Glomerular visceral epithelial cell (primary cell): ENCODE results near the gene PCDHGB6.
"Not testable (repeated sequence)": the region's sequence is repeated elsewhere in the genome, so short reads cannot be mapped to it uniquely, and the experiment has no call there.

Source experiments
- DNase-seq: peaks from one replicate; pipeline ENCODE4 v3.0.0-alpha.2; 2016; ENCODE audit errors: extremely low spot score

The PCDHGB6 gene

GRCh38 chr5:141388661-141389060, 19.2 kb upstream of the PCDHGB6 start:
- no peak for DNase-seq

GRCh38 chr5:141389153-141390042, 18.4 kb upstream of the PCDHGB6 start:
- no peak for DNase-seq

GRCh38 chr5:141392429-141393198, 15.2 kb upstream of the PCDHGB6 start, which contains the start of gene PCDHGA8:
TSS of gene PCDHGA8 (plus strand) at chr5:141392633. CDS start at chr5:141392814, 181 bp downstream.
- DNase-seq, result no peak

GRCh38 chr5:141393267-141393666, 14.6 kb upstream of the PCDHGB6 start:
- no peak for DNase-seq

- not testable (repeated sequence) for DNase-seq
These were observed 13.2 kb upstream of the PCDHGB6 start for GRCh38 chr5:141394401-141395187.

GRCh38 chr5:141397756-141398551, 9.9 kb upstream of the PCDHGB6 start, which contains the start of gene PCDHGB5:
TSS of gene PCDHGB5 (plus strand) at chr5:141397947. CDS start at chr5:141398128, 181 bp downstream.
- peak; percentile 61 for DNase-seq

GRCh38 chr5:141398608-141399007, 9.2 kb upstream of the PCDHGB6 start:
- no peak for DNase-seq

- DNase-seq, result no peak
These were observed 8.1 kb upstream of the PCDHGB6 start for GRCh38 chr5:141399555-141400258.

GRCh38 chr5:141402553-141403243, 5.1 kb upstream of the PCDHGB6 start, which contains the start of gene PCDHGA9:
TSS of gene PCDHGA9 (plus strand) at chr5:141402778. CDS start at chr5:141402953, 175 bp downstream.
- peak; percentile 23 for DNase-seq

- no peak for DNase-seq
These were observed 4.4 kb upstream of the PCDHGB6 start for GRCh38 chr5:141403387-141403786.

- no peak for DNase-seq
These were observed 1.9 kb downstream of the PCDHGB6 start for GRCh38 chr5:141409598-141410306.

- no peak for DNase-seq
These were observed 3.8 kb downstream of the PCDHGB6 start for GRCh38 chr5:141411575-141411974.

- DNase-seq, result peak; percentile 59
These were observed 5.2 kb downstream of the PCDHGB6 start, which contains the start of gene PCDHGA10 for GRCh38 chr5:141412854-141413539. TSS of gene PCDHGA10 (plus strand) at chr5:141412987. CDS start at chr5:141413176, 189 bp downstream.

- no peak for DNase-seq
These were observed 5.8 kb downstream of the PCDHGB6 start for GRCh38 chr5:141413540-141414069.

- DNase-seq, result not testable (repeated sequence)
These were observed 6.9 kb downstream of the PCDHGB6 start for GRCh38 chr5:141414548-141415274.

- DNase-seq, result not testable (repeated sequence)
These were observed 7.4 kb downstream of the PCDHGB6 start for GRCh38 chr5:141415275-141415618.

GRCh38 chr5:141417494-141418172, 9.8 kb downstream of the PCDHGB6 start, which contains the start of gene PCDHGB7:
TSS of gene PCDHGB7 (plus strand) at chr5:141417677. CDS start at chr5:141417860, 183 bp downstream.
- DNase-seq, result not testable (repeated sequence)
